SJCRH30 (cell line): ENCODE results near the gene CERS1. TPM values are rescaled to one million over a fixed set of nuclear protein-coding genes. Genes with fewer than 3 reads are reported as not detected.

Experiments
- DNase-seq, 2 experiments: peaks; one replicate each; pipeline ENCODE4 v3.0.0-alpha.2; 2015 to 2020
- H3K27ac ChIP-seq: fragments of 250-450 bp; sonication (Bioruptor Pico); 2 replicates; pipeline ENCODE4 v1.5.1; 2020; ENCODE audit warnings: mild to moderate bottlenecking, moderate library complexity
- H3K27me3 ChIP-seq: fragments of 250-450 bp; sonication (Bioruptor Pico); 2 replicates; pipeline ENCODE4 v1.5.1; 2020; ENCODE audit warnings: mild to moderate bottlenecking, moderate library complexity
- H3K36me3 ChIP-seq: fragments of 250-450 bp; sonication (Bioruptor Pico); 2 replicates; pipeline ENCODE4 v1.5.1; 2020; ENCODE audit warnings: mild to moderate bottlenecking, moderate library complexity
- H3K4me1 ChIP-seq: fragments of 250-450 bp; sonication (Bioruptor Pico); 2 replicates; pipeline ENCODE4 v1.5.1; 2020; ENCODE audit warnings: mild to moderate bottlenecking, moderate library complexity
- H3K4me3 ChIP-seq: fragments of 250-450 bp; sonication (Bioruptor Pico); 2 replicates; pipeline ENCODE4 v1.5.1; 2020; ENCODE audit warnings: mild to moderate bottlenecking, moderate library complexity
- H3K9me3 ChIP-seq: fragments of 250-450 bp; sonication (Bioruptor Pico); replicated peaks from 2 replicates; pipeline ENCODE4 v1.5.1; 2020; ENCODE audit warnings: mild to moderate bottlenecking, moderate library complexity
- total RNA-seq: library from RNA; depleted of rRNA; stranded (reverse); fragments of >200 nt; shearing (Covaris generic); gene quantifications from 2 replicates; pipeline ENCODE4 v1.2.3, GENCODE V29; 2014

Gene CERS1
- total RNA-seq, 1 experiment from 2014 or later, result 6.1 TPM

DNA sequence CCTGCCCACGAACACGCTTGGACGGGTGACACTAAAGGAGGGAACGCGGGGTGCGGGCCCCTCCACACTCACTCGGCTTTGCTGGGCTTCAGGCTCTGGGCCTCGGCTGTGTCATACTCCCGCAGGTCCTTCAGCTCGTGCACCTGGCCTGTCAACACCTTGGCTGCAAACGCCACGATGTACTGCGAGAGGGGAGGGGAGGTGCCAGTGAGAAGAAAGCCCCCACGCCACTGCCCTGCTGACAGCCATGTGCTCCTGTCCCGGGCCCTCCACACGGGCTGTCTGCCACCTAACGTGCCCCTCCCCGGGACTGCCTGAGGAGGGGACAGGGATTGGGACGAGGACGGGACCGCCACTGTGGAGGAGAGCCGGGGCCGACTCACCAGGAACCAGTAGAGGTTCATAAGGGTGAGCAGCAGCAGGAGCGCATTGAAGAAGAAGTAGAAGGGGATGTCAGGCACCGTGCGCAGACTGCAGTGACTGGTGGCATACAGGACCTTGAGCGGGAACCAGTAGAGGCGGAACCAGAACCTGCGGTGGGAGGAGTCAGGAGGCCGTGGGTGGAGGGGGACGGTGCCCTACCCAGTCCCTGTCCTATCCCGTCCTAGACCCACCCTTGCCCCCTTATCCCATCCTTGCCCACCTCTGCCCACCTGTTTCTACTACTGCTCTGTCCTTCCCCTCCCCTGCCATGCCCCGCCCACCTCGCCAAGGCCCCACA is 16.9 kb downstream of the CERS1 start:
- no peak overlapping the region for H3K27ac ChIP-seq
- H3K4me3 ChIP-seq, result no peak overlapping the region
- H3K27me3 ChIP-seq, result no peaks in the 10 kb centered on the region
- H3K4me1 ChIP-seq, result no peaks in the 10 kb centered on the region
- no peaks in the 10 kb centered on the region for H3K36me3 ChIP-seq
- DNase-seq, result no peak
- no peaks in the 10 kb centered on the region; the same call in 1 of the 2 replicates for H3K9me3 ChIP-seq

DNA sequence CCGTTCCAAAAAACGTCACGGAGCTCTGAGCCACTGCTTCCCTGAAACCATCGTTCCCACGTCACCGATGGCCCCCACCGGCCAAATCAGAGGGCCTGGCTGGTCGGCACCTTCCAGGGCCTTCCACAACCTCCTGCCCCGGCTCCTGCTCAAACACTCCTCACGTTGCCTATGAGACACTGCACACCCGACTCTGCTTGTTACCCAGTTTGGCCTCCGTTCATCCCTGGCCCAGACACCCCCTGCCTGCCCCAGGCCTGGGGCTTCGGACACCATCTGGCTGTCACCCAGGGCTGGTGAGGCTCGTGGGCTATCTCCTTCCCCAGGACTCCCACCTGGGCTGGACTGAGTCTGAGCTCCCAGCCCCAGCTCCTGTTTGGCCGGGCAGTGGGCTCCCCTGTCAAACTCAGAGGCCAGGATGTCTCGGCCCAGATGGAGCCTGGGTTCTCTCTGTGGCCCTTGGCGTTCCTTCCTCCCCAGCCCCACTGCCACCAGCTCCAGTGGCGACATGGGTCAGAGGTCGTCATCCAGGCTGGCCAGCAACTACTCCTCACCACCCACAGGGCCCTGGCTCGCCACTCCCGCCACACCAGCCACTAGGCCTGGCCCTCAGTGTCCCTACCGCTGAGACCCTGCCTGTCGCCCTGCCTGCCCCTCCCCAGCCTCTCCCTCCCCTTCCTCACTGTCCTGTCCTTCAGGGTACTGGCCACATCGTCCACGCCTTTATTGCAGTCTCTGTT is 17.7 kb downstream of the CERS1 start:
- Histone ChIP-seq H3K36me3 (no peaks in the 10 kb centered on the region), H3K4me3 (no peak overlapping the region), H3K27ac (no peak overlapping the region), H3K4me1 (no peaks in the 10 kb centered on the region), H3K27me3 (no peaks in the 10 kb centered on the region), H3K9me3 (no peaks in the 10 kb centered on the region; the same call in 1 of the 2 replicates)
- no peak for DNase-seq

DNA sequence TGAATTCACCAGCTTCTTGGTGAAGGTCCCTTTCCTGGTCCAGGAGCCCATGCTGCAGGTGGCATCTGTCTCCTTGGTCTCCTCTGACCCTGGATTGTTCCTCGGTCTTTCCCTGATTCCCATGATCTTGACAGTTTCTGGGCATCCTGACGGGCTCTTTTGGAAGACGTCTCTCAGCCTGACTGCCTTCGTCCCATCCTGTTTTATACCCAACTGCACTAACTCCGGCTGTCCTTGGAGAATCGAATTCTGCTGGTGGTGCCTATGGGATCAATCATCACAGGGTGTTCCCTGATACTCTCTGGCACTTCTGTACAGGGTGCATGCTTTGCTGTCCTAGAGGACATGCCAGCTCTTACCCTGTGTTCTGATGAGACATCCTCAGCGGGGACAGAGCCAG is 19.1 kb downstream of the CERS1 start:
- H3K4me1 ChIP-seq, result no peaks in the 10 kb centered on the region
- H3K9me3 ChIP-seq, result no peaks in the 10 kb centered on the region; the same call in 1 of the 2 replicates
- H3K27ac ChIP-seq, result no peak overlapping the region
- no peaks in the 10 kb centered on the region for H3K36me3 ChIP-seq
- no peak overlapping the region for H3K4me3 ChIP-seq
- no peaks in the 10 kb centered on the region for H3K27me3 ChIP-seq
- DNase-seq, result no peak

DNA sequence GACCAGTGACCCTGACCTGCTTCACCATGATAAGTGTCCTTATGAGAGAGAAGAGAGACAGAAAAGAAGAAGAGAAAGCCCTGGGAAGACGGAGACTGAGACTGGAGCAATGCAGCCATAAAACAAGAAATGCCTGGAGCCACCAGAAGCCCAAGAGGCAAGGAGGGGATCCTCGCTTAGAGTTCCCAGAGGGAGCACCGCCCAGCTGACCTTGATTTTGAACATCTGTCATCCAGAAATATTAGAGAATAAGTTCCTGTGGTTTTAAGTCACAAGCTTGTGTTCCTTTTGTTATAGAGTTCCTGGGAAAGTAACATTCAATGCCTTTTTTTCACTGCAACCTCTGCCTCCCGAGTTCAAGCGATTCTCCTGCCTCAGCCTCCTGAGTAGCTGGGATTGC is 20.2 kb downstream of the CERS1 start:
- H3K4me3 ChIP-seq, result no peak overlapping the region
- H3K27ac ChIP-seq, result no peak overlapping the region
- H3K4me1 ChIP-seq, result no peaks in the 10 kb centered on the region
- no peaks in the 10 kb centered on the region for H3K27me3 ChIP-seq
- DNase-seq, result no peak
- no peaks in the 10 kb centered on the region; the same call in 1 of the 2 replicates for H3K9me3 ChIP-seq
- no peaks in the 10 kb centered on the region for H3K36me3 ChIP-seq

DNA sequence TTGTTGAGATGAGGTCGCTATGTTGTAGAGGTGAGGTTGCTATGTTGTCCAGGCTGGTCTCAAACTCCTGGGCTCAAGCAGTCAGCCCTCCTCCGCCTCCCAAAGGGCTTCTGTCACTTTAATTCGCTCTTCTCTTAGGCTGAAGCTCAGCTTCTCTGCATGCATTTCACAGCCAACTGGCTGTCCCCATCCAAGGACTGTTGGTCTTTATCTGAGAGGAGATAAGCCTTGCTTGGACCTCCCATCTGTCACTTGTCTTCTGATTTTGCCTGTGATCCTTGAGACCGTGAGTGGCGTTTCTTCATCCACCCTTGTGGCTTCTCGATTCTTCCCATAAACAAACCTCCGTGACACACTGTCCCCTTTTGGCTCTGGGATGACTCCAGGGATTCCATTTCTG is 24.4 kb downstream of the CERS1 start:
- Histone ChIP-seq H3K4me1 (no peaks in the 10 kb centered on the region), H3K27ac (no peak overlapping the region), H3K36me3 (peaks cover 20% of the 10 kb centered on the region), H3K4me3 (no peak overlapping the region), H3K9me3 (no peaks in the 10 kb centered on the region; the same call in 1 of the 2 replicates), H3K27me3 (no peaks in the 10 kb centered on the region)
- no peak for DNase-seq

DNA sequence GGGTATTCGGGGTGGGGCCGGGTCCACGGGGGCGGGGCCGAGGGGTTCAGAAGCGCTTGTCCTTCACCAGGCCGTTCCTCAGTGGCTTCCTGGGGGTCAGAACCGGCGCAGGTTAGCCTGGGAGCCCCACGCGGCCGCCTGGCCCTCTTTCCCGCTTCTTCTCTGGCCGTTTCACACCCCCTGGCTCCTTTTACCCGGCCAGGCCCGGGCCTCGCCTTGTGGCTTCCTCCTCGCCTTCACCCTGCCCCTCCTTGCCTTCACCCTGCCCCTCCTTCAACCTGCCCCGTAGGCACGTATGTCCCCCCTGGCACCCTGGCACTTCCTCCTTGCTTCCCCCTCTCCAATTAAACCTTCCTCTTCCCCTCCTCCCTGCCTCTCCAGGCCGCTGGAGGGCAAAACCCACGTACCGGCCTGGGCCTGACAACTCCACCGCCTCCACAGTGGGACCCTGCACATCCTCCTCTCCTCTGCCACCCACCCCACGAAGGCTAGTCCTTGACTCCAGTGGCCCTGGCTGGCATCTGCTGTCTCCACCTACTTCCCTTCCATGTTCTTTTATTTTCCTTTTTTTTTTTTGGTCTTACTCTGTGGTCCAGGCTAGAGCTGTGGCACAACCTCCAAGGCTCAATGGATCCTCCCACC is 25.3 kb downstream of the CERS1 start:
- H3K4me1 ChIP-seq, result no peaks in the 10 kb centered on the region
- no peak overlapping the region for H3K4me3 ChIP-seq
- DNase-seq, result no peak

DNA sequence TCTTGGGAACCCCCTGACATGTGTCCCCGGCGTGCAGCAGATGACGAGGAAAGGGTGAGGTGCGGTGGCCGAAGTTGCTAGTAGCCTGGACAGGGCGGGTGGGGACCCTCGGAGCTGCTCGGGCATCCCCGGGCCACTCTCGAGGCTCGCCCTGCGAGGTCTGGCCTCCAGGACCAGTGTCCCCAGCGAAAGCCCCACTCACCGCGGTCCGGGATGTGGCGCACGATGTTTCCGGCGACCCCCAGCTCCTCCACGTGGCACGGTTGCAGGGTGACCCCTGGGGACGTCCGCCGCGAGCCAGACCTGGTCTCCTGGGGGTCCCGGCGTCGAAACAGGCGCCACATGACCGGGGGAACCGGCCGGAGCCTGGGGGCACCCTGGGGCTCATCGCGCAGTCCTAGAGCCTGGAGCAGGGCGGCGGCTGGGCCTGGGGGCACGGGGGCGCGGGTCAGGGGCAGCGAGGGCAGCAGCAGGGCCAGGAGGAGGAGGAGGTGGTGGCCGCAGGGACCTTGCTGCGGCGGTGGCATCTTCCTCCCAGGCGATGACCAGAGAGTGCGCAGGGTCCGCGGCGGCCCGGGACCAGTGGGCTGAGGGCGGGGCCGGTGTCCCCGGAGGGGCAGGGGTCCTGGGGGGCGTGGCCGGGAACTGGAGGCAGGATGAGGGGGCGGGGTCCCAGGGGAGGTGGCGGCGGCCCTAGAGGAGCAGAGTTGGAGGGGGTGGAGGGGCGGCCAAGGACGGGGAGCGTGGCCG is 26.0 kb downstream of the CERS1 start:
- no peaks in the 10 kb centered on the region for H3K4me1 ChIP-seq
- no peak for DNase-seq
- H3K36me3 ChIP-seq, result peaks cover 35% of the 10 kb centered on the region
- no peak overlapping the region for H3K27ac ChIP-seq
- no peaks in the 10 kb centered on the region for H3K9me3 ChIP-seq
- H3K4me3 ChIP-seq, result no peak overlapping the region
- H3K27me3 ChIP-seq, result no peaks in the 10 kb centered on the region

More for the DNA sequence above, 25.3 kb downstream of the CERS1 start:
- Histone ChIP-seq H3K9me3 (no peaks in the 10 kb centered on the region), H3K27me3 (no peaks in the 10 kb centered on the region), H3K36me3 (peaks cover 28% of the 10 kb centered on the region), H3K27ac (no peak overlapping the region)

DNA sequence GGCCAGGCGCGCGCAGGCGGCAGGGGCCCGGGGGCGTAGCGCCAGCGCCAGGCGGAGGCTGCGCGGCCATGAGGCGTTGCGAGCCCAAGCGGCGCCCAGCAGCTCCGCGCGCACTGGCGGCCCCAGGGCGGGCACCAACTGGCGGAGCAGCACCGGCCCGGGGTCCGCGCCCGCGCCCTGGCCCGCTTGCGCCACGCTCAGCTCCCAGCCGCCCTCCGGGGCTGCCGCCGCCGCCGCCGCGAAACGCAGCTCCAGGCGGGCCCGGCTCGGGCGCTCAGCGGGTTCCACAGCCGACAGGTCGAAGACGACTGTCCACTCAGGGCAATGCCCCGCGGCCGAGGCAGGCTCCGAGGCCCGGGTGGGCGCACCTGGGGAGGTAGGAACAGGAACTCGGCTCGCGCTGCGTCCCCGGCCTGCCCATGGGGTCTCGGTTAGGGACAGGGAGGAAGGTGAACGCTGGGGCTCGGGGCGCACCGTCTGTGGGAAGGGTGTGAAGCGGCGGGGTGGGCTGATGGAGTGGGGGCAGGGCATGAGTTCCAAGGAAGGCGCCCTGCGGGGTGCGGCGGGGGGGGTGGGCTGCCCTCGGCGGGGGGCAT is 26.8 kb downstream of the CERS1 start:
- DNase-seq, result no peak

DNA sequence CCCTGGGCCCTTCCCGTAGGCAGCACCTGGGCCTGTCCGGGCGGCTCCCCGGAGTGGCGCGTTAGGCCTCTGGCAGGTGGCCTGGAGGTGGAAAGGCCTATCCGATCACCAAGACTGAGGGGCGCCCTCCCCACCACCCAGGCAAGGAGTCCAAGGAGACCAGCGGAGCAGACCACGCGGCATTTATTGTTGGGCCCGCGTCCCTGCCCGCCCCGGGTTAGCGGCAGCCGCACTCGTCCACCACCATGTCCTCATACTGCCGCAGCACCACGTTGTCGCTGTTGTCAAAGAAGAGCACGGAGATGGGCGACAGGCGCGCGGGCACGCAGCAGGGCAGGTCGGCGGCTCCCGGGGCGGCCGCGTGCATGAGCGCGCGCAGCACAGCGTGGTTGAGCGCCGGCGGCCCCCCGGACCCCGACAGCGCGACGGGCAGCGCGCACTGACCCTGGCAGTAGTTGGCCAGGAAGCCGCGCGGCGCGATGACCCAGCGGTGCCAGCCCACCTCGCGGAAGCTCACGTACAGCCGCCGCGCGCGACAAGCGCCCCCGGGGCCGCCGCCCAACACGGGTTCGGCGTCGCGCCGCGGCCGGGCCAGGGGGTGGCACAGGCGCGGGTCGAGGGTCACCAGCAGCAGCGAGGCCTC is 27.5 kb downstream of the CERS1 start:
- Histone ChIP-seq H3K9me3 (no peaks in the 10 kb centered on the region), H3K27ac (no peak overlapping the region), H3K27me3 (no peaks in the 10 kb centered on the region), H3K36me3 (peaks cover 48% of the 10 kb centered on the region), H3K4me3 (no peak overlapping the region), H3K4me1 (no peaks in the 10 kb centered on the region)
- no peak for DNase-seq

More for the DNA sequence above, 26.8 kb downstream of the CERS1 start:
- Histone ChIP-seq H3K27me3 (no peaks in the 10 kb centered on the region), H3K4me3 (no peak overlapping the region), H3K4me1 (no peaks in the 10 kb centered on the region), H3K27ac (no peak overlapping the region), H3K9me3 (no peaks in the 10 kb centered on the region), H3K36me3 (peaks cover 42% of the 10 kb centered on the region)

DNA sequence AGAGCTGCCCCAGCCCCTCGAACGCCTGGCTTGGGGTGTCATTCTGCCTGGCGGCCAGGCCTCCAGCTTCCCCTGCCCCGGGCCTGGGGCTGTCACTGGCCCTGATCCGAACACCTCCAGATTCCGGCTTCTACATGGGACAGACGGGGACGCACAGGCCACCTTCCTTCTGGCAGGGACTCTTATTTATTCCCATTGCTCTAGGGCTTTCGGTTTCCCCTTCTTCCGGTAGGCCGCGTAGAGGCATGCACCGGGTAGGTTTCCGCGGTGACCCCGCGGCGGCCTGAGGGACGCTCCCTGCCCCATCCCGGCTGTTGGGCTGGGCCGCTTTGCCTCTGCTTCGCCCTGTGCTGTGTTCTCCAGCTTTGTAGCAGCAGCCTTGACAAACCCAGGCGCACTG is 28.2 kb downstream of the CERS1 start:
- H3K27me3 ChIP-seq, result no peaks in the 10 kb centered on the region
- no peak overlapping the region for H3K4me3 ChIP-seq
- peaks cover 55% of the 10 kb centered on the region for H3K36me3 ChIP-seq
- H3K4me1 ChIP-seq, result no peaks in the 10 kb centered on the region
- no peak overlapping the region for H3K27ac ChIP-seq
- DNase-seq, result no peak
- H3K9me3 ChIP-seq, result no peaks in the 10 kb centered on the region

DNA sequence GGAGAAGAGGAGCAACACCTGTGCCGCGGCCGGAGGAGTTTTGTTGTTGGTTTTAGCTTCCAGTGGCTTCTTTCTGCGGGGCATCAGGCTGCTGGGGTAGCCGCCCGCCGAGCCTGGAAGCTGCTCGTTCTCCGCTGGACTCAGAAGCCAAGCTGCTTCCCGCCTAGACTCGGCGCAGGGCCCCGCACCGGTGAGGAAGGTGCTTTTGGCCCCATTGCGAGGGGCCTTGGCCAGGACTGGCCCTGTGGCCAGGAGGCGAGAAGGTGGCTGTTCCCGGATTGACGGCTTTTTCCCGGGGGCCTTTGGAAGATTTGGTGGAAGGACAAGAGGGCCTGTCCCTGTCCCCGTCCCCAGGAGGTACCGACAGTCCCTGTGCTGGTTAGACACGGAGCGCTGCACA is 28.8 kb downstream of the CERS1 start:
- Histone ChIP-seq H3K27ac (no peak overlapping the region), H3K36me3 (peaks cover 58% of the 10 kb centered on the region), H3K4me3 (no peak overlapping the region), H3K9me3 (no peaks in the 10 kb centered on the region), H3K27me3 (no peaks in the 10 kb centered on the region), H3K4me1 (no peaks in the 10 kb centered on the region)
- no peak for DNase-seq

DNA sequence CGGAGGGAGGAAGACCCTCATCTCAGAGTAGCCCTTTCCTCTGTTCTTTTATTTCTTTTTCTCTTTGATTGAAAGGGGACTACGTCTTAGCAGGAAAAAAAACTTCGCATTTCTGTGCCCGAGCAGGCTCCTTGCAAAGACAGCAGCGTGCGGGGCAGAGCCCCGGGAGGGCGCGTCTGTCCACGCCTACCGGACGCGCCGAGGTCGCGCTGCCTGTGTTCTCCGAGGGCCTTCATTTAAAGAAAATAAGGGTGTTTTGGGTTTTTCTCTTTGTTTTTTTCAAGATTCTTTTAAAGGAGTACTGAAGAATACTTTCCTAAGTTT is 29.2 kb downstream of the CERS1 start:
- no peaks in the 10 kb centered on the region for H3K4me1 ChIP-seq
- no peak for DNase-seq
- H3K4me3 ChIP-seq, result no peak overlapping the region
- H3K9me3 ChIP-seq, result no peaks in the 10 kb centered on the region
- no peaks in the 10 kb centered on the region for H3K27me3 ChIP-seq
- H3K27ac ChIP-seq, result no peak overlapping the region
- peaks cover 62% of the 10 kb centered on the region for H3K36me3 ChIP-seq

DNA sequence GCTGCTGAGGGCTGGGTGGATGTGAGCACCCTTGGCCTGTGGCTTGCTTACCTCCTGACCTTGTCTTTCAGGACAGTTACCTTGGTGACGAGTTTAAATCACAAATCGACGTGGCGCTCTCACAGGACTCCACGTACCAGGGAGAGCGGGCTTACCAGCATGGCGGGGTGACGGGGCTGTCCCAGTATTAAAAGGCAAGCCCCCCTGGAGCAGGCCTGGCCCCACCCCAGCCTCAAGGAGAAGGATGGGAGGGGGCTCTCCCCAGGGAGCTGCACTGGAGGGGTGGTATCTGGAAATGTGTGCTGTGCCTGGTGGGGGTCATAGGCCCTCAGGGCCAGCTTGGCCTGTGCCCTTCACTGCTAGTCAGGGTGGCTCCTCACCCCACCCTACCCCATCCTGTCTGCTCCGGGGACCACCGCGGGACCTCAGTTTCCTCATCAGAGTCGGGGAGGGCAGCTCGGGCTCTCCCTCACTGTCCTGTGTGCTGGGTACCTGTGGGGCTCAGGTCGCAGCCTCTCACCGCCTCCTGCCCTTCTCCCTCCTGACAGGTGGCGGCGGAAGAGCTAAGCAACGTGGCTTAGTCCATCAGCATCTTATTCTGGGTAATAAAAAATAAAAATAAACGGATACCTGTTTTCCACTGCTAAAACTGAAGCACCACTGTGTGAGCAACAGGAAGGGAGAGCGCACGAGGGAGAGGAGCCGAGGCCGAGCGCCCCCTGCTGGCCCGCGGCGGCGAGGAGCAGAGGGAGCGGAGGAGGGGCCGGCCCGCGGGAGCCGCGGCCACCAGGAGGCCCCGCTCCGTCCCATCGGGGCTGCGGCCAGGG is 29.8 kb downstream of the CERS1 start:
- Histone ChIP-seq H3K36me3 (peaks cover 67% of the 10 kb centered on the region), H3K4me3 (no peak overlapping the region), H3K27me3 (no peaks in the 10 kb centered on the region), H3K9me3 (no peaks in the 10 kb centered on the region), H3K4me1 (no peaks in the 10 kb centered on the region), H3K27ac (no peak overlapping the region)
- peak in 1 of 2 experiments; percentile 35 for DNase-seq
